Activated effector memory CD4-positive, alpha-beta T cell treated with anti-CD3 and anti-CD28 coated beads, Interleukin-2, amount 50 U/mL, for 16 hours (primary cell): ENCODE measurements around the gene SLC6A1.
"Not testable (repeated sequence)": the region's sequence is repeated elsewhere in the genome, so short reads cannot be mapped to it uniquely, and the experiment has no call there.

Experiments used
- DNase-seq: peaks from one replicate; pipeline ENCODE4 v3.0.0-alpha.2; 2020

Gene SLC6A1

GRCh38 chr3:11071096-11071755 lies 78.7 kb downstream of the SLC6A1 start:
- DNase-seq: no peak

- no peak for DNase-seq
Observed at GRCh38 chr3:11072631-11073030, 80.1 kb downstream of the SLC6A1 start.

- DNase-seq: no peak
Observed at GRCh38 chr3:11074011-11074410, 81.5 kb downstream of the SLC6A1 start.

GRCh38 chr3:11074451-11074850 lies 81.9 kb downstream of the SLC6A1 start:
- DNase-seq: no peak

GRCh38 chr3:11075122-11075521 lies 82.6 kb downstream of the SLC6A1 start:
- not testable (repeated sequence) for DNase-seq

GRCh38 chr3:11076711-11077110 lies 84.2 kb downstream of the SLC6A1 start:
- no peak for DNase-seq

- no peak for DNase-seq
Observed at GRCh38 chr3:11077466-11077865, 84.9 kb downstream of the SLC6A1 start.

GRCh38 chr3:11078826-11079515 lies 86.4 kb downstream of the SLC6A1 start:
- no peak for DNase-seq

- DNase-seq: no peak
Observed at GRCh38 chr3:11080492-11080891, 87.9 kb downstream of the SLC6A1 start.

GRCh38 chr3:11084098-11084497 lies 91.5 kb downstream of the SLC6A1 start:
- DNase-seq: no peak

- no peak for DNase-seq
Observed at GRCh38 chr3:11084677-11085076, 92.1 kb downstream of the SLC6A1 start.

- DNase-seq: no peak
Observed at GRCh38 chr3:11085093-11085840, 92.7 kb downstream of the SLC6A1 start.

- DNase-seq: no peak
Observed at GRCh38 chr3:11086856-11087255, 94.3 kb downstream of the SLC6A1 start.

GRCh38 chr3:11088066-11088465 lies 95.5 kb downstream of the SLC6A1 start:
- DNase-seq: no peak

- DNase-seq: no peak
Observed at GRCh38 chr3:11088831-11089230, 96.3 kb downstream of the SLC6A1 start.
